Vagina (tissue), 2 donors: ENCODE measurements around the gene KRTAP3-1.
"Not testable (repeated sequence)": the region's sequence is repeated elsewhere in the genome, so short reads cannot be mapped to it uniquely, and the experiment has no call there.

Experiments used
- CTCF ChIP-seq, 3 experiments: fragments of 450-650 bp in 2 of 3; fragments of 200-600 bp in 1 of 3; sonication (generic) in 1 of 3; IDR thresholded peaks; one replicate each; pipeline ENCODE4 v1.5.1; 2017 to 2019; ENCODE audit warnings: antibody characterized with exemption in 3 of 3, mild to moderate bottlenecking in 2 of 3, moderate library complexity in 2 of 3
- POLR2AphosphoS5 ChIP-seq, 2 donors: sonication (generic); formaldehyde crosslinking; IDR thresholded peaks; one replicate each; pipeline ENCODE4 v1.9.0; 2017; ENCODE audit warnings: antibody characterized with exemption in 2 of 2, mild to moderate bottlenecking in 2 of 2, low read depth in 1 of 2; ENCODE audit not compliant: insufficient read depth in 1 of 2

GRCh38 chr17:41054556-41054955 lies 45.6 kb upstream of the KRTAP3-1 start:
- TF ChIP-seq POLR2AphosphoS5 (IDR thresholded peaks at IDR 0.05; ENCODE audit: insufficient read depth in 1 of 2, low read depth in 1 of 2); CTCF (IDR thresholded peaks at IDR 0.05): not testable (repeated sequence)
